ENCODE measurements around the gene ASB13. TPM values are rescaled to one million over a fixed set of nuclear protein-coding genes. Genes with fewer than 3 reads are reported as not detected.

Gene ASB13
- total RNA-seq, 2 donors from 2014 or later = 12.8 to 13.5 TPM

DNA sequence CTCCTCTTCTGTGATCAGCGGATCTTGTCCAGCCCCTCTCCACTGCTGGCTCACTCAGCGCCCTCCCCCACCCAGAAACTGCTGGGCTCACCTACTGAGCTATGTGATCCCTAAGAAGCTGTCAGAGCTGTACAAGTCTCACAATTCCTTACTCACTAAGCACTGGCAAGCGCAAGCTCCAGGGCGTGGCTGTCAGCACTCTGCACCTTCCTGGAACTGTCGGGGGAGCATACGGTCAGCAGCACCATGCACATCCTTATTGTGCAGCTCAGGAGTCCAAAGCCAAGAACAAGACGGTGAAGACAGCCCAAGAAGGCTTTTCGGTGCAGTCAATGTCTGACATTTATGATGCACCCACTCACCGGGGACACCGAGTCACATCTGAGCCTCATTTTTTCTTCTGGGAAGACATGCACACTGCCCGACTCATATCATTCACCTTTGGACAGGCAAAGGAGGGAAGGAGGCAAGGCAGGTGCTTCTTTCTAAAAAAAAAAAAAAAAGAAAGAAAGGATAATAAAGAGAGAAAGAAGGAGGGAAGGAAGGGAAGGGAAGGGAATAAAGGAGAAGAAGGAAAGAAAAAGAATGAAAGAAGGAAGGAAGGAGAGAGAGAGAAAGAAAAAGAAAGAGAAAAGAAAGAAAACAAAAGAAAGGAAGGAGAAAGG is 56.3 kb downstream of the ASB13 start:
- Histone ChIP-seq H3K9me3 (ENCODE audit: control insufficient read depth, low read length) (no peaks in the 10 kb centered on the region), H3K4me1 (ENCODE audit: control insufficient read depth, insufficient read depth, low read length) (no peaks in the 10 kb centered on the region), H3K27me3 (ENCODE audit: control insufficient read depth, insufficient read depth, low read length, poor library complexity, severe bottlenecking) (no peaks in the 10 kb centered on the region), H3K36me3 (ENCODE audit: control insufficient read depth, insufficient read depth, low read length) (no peaks in the 10 kb centered on the region), H3K9ac (ENCODE audit: extremely low read depth, low read length, poor library complexity, severe bottlenecking) (no peak overlapping the region), H3K4me3 (ENCODE audit: low read length) (no peak overlapping the region), H3K27ac (ENCODE audit: low read depth, low read length) (no peak overlapping the region)
- H3K9me3 Mint-ChIP-seq = no peaks in the 10 kb centered on the region
- H3K36me3 Mint-ChIP-seq (ENCODE audit: low read depth) = no peaks in the 10 kb centered on the region
- peaks cover 3% of the 10 kb centered on the region for H3K4me1 Mint-ChIP-seq
- WGBS, 2 experiments (ENCODE audit: insufficient coverage in 1 of 2, insufficient read length in 1 of 2) = 66 to 82% methylated on average over 5 to 11 of the region's 11 CpGs
- TF ChIP-seq, protein P1, sequence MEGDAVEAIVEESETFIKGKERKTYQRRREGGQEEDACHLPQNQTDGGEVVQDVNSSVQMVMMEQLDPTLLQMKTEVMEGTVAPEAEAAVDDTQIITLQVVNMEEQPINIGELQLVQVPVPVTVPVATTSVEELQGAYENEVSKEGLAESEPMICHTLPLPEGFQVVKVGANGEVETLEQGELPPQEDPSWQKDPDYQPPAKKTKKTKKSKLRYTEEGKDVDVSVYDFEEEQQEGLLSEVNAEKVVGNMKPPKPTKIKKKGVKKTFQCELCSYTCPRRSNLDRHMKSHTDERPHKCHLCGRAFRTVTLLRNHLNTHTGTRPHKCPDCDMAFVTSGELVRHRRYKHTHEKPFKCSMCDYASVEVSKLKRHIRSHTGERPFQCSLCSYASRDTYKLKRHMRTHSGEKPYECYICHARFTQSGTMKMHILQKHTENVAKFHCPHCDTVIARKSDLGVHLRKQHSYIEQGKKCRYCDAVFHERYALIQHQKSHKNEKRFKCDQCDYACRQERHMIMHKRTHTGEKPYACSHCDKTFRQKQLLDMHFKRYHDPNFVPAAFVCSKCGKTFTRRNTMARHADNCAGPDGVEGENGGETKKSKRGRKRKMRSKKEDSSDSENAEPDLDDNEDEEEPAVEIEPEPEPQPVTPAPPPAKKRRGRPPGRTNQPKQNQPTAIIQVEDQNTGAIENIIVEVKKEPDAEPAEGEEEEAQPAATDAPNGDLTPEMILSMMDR (conservative IDR thresholded peaks at IDR 0.05) = no peak
- H3K27me3 Mint-ChIP-seq (ENCODE audit: insufficient read depth) = peaks cover 4% of the 10 kb centered on the region
- no peak for DNase-seq
- no peak overlapping the region for H3K4me3 Mint-ChIP-seq
- no peak overlapping the region for H3K27ac Mint-ChIP-seq

DNA sequence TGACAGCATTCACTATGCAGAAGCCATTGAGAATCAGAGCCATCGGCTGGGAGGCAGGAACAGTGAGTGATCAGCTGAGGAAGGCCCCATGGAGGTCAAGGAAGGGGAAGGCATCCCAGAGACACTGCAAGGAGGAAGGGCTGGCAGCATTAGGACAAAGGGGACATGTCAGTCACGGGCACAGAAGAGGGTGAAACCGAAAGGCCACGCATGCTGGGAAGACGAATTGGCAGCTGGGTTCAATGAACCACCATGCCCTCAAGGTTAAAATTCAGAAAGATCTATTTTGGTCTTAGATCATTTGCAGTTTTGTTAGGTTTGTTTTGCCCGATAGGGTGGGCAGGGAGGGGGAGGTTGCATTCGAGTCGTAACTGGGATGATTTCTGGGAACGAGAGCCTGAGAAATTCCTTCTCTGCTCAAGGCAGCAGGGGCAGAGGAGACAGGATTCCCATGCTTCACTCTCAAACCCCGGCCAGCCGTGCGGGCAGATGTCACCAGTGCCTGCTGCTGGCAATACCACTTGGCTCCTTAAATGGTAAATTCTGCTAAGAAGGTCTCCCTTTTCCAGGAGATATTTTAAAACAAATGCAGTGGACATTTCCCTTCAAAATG is 57.7 kb downstream of the ASB13 start:
- no peak overlapping the region for H3K4me3 Mint-ChIP-seq
- peaks cover 4% of the 10 kb centered on the region for H3K27me3 Mint-ChIP-seq (ENCODE audit: insufficient read depth)
- no peaks in the 10 kb centered on the region for H3K4me1 Mint-ChIP-seq

DNA sequence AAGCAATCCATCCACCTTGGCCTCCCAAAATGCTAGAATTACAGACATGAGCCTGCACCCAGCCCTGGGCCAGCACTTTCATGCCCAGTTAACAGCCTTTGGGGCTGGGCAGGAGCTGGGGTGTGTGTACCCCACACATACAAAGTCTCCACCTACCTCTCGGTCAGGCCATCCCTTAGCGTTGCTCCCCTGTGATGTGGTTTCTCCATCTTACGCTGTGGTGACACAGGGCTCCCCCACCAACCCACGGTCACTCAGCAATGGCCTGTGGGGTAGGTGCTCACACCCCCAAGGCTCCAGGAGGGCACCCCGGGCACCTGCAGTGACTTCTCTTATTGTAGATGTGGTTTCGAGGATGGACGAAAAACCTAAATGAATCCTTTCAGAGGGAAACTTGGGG is 58.8 kb downstream of the ASB13 start:
- WGBS, 2 experiments (ENCODE audit: insufficient coverage in 1 of 2, insufficient read length in 1 of 2) = 92 to 97% methylated on average over 5 to 7 of the region's 7 CpGs

More for the DNA sequence above, 57.7 kb downstream of the ASB13 start:
- TF ChIP-seq, protein P1 (conservative IDR thresholded peaks at IDR 0.05) = no peak
- H3K27ac ChIP-seq (ENCODE audit: low read depth, low read length) = no peak overlapping the region
- no peaks in the 10 kb centered on the region for H3K4me1 ChIP-seq (ENCODE audit: control insufficient read depth, insufficient read depth, low read length)
- Mint-ChIP-seq H3K9me3 (no peaks in the 10 kb centered on the region), H3K36me3 (ENCODE audit: low read depth) (no peaks in the 10 kb centered on the region), H3K27ac (no peak overlapping the region)
- no peak for DNase-seq
- H3K27me3 ChIP-seq (ENCODE audit: control insufficient read depth, insufficient read depth, low read length, poor library complexity, severe bottlenecking) = no peaks in the 10 kb centered on the region
- 73 to 86% methylated on average over 9 to 12 of the region's 12 CpGs for WGBS, 2 experiments (ENCODE audit: insufficient coverage in 1 of 2, insufficient read length in 1 of 2)
- H3K36me3 ChIP-seq (ENCODE audit: control insufficient read depth, insufficient read depth, low read length) = no peaks in the 10 kb centered on the region
- no peaks in the 10 kb centered on the region for H3K9me3 ChIP-seq (ENCODE audit: control insufficient read depth, low read length)
- no peak overlapping the region for H3K9ac ChIP-seq (ENCODE audit: extremely low read depth, low read length, poor library complexity, severe bottlenecking)
- no peak overlapping the region for H3K4me3 ChIP-seq (ENCODE audit: low read length)

More for the DNA sequence above, 58.8 kb downstream of the ASB13 start:
- Histone ChIP-seq H3K9ac (ENCODE audit: extremely low read depth, low read length, poor library complexity, severe bottlenecking) (no peak overlapping the region), H3K27me3 (ENCODE audit: control insufficient read depth, insufficient read depth, low read length, poor library complexity, severe bottlenecking) (no peaks in the 10 kb centered on the region), H3K36me3 (ENCODE audit: control insufficient read depth, insufficient read depth, low read length) (no peaks in the 10 kb centered on the region), H3K27ac (ENCODE audit: low read depth, low read length) (no peak overlapping the region), H3K9me3 (ENCODE audit: control insufficient read depth, low read length) (no peaks in the 10 kb centered on the region), H3K4me3 (ENCODE audit: low read length) (no peak overlapping the region), H3K4me1 (ENCODE audit: control insufficient read depth, insufficient read depth, low read length) (no peaks in the 10 kb centered on the region)
- Mint-ChIP-seq H3K4me1 (no peaks in the 10 kb centered on the region), H3K9me3 (no peaks in the 10 kb centered on the region), H3K36me3 (ENCODE audit: low read depth) (no peaks in the 10 kb centered on the region), H3K27me3 (ENCODE audit: insufficient read depth) (peaks cover 4% of the 10 kb centered on the region), H3K4me3 (no peak overlapping the region), H3K27ac (no peak overlapping the region)
- TF ChIP-seq, protein P1 (conservative IDR thresholded peaks at IDR 0.05) = no peak
- no peak for DNase-seq

Measured in endodermal cell (in vitro differentiated cells).